Islet precursor cell (in vitro differentiated cells): ENCODE results near the gene DNASE2B.
"Not testable (repeated sequence)": the region's sequence is repeated elsewhere in the genome, so short reads cannot be mapped to it uniquely, and the experiment has no call there.

Source experiments
- DNase-seq: peaks from one replicate; pipeline ENCODE4 v3.0.0-alpha.2; 2018

Gene DNASE2B

GRCh38 chr1:84424513-84425149, 26.3 kb downstream of the DNASE2B start:
- no peak for DNase-seq

- DNase-seq, result no peak
Measured at GRCh38 chr1:84425150-84425896, 27.0 kb downstream of the DNASE2B start.

- DNase-seq, result no peak
Measured at GRCh38 chr1:84426376-84426775, 28.1 kb downstream of the DNASE2B start.

- no peak for DNase-seq
Measured at GRCh38 chr1:84427250-84428188, 29.2 kb downstream of the DNASE2B start.

- no peak for DNase-seq
Measured at GRCh38 chr1:84428235-84428634, 30.0 kb downstream of the DNASE2B start.

GRCh38 chr1:84429231-84429630, 30.9 kb downstream of the DNASE2B start:
- no peak for DNase-seq

- no peak for DNase-seq
Measured at GRCh38 chr1:84430546-84430945, 32.3 kb downstream of the DNASE2B start.

- DNase-seq, result no peak
Measured at GRCh38 chr1:84433258-84434080, 35.2 kb downstream of the DNASE2B start.

GRCh38 chr1:84434081-84434769, 35.9 kb downstream of the DNASE2B start:
- DNase-seq, result no peak

GRCh38 chr1:84434801-84435549, 36.7 kb downstream of the DNASE2B start:
- DNase-seq, result no peak

- no peak for DNase-seq
Measured at GRCh38 chr1:84436876-84437655, 38.8 kb downstream of the DNASE2B start.

GRCh38 chr1:84442256-84442655, 44.0 kb downstream of the DNASE2B start:
- no peak for DNase-seq

GRCh38 chr1:84442747-84443646, 44.7 kb downstream of the DNASE2B start:
- not testable (repeated sequence) for DNase-seq

- not testable (repeated sequence) for DNase-seq
Measured at GRCh38 chr1:84448704-84449103, 50.4 kb downstream of the DNASE2B start.

- no peak for DNase-seq
Measured at GRCh38 chr1:84450910-84451309, 52.6 kb downstream of the DNASE2B start.

GRCh38 chr1:84452436-84452835, 54.2 kb downstream of the DNASE2B start:
- no peak for DNase-seq

GRCh38 chr1:84462118-84462517, 63.8 kb downstream of the DNASE2B start:
- DNase-seq, result no peak
